Activated naive CD8-positive, alpha-beta T cell treated with anti-CD3 and anti-CD28 coated beads, Interleukin-2, amount 50 U/mL, for 24 hours (primary cell): ENCODE results near the gene TARS2.

ENCODE experiments used
- ATAC-seq: fragments of 150-1000 bp; cut with Tn5 transposase; one replicate; pipeline ENCODE4 v1.10.0; 2021
- DNase-seq: peaks from one replicate; pipeline ENCODE4 v3.0.0; 2021
- H3K27ac Mint-ChIP-seq: one replicate; pipeline ENCODE4 v1.8.0; 2021; ENCODE audit warnings: mild to moderate bottlenecking, mixed read lengths
- H3K27me3 Mint-ChIP-seq: one replicate; pipeline ENCODE4 v1.8.0; 2021; ENCODE audit warnings: mixed read lengths
- H3K36me3 Mint-ChIP-seq: one replicate; pipeline ENCODE4 v1.8.0; 2021; ENCODE audit warnings: low read depth, mixed read lengths
- H3K4me1 Mint-ChIP-seq: one replicate; pipeline ENCODE4 v1.8.0; 2021; ENCODE audit warnings: mixed read lengths
- H3K4me3 Mint-ChIP-seq: one replicate; pipeline ENCODE4 v1.8.0; 2021; ENCODE audit warnings: mild to moderate bottlenecking, moderate library complexity, mixed read lengths
- H3K9me3 Mint-ChIP-seq: one replicate; pipeline ENCODE4 v1.8.0; 2021; ENCODE audit warnings: mixed read lengths

Gene TARS2

GRCh38 chr1:150486966-150487762 is at the start of gene TARS2:
TSS of gene TARS2 (plus strand) at chr1:150487419. CDS start at chr1:150487451, 32 bp downstream.
- Mint-ChIP-seq H3K4me1 (peaks cover 13% of the 10 kb centered on the region), H3K36me3 (peaks cover 19% of the 10 kb centered on the region), H3K27me3 (no peaks in the 10 kb centered on the region), H3K27ac (peak within 1 kb of the TSS; percentile 92), H3K9me3 (no peaks in the 10 kb centered on the region), H3K4me3 (peak within 1 kb of the TSS; percentile 86)
- ATAC-seq (peak; percentile 100), DNase-seq (peak; percentile 93)

GRCh38 chr1:150441121-150441520 is 46.1 kb upstream of the TARS2 start:
- H3K27ac Mint-ChIP-seq, result no peak overlapping the region
- DNase-seq, result no peak
- ATAC-seq, result no peak
- no peaks in the 10 kb centered on the region for H3K27me3 Mint-ChIP-seq
- peaks cover 5% of the 10 kb centered on the region for H3K4me1 Mint-ChIP-seq
- H3K36me3 Mint-ChIP-seq, result peaks cover 19% of the 10 kb centered on the region
- H3K4me3 Mint-ChIP-seq, result no peak overlapping the region
- no peaks in the 10 kb centered on the region for H3K9me3 Mint-ChIP-seq

GRCh38 chr1:150444232-150444631 is 43.0 kb upstream of the TARS2 start:
- Mint-ChIP-seq H3K27ac (peak overlapping the region; percentile 45), H3K9me3 (no peaks in the 10 kb centered on the region)

GRCh38 chr1:150456146-150456647 is 31.0 kb upstream of the TARS2 start:
- Mint-ChIP-seq H3K36me3 (peaks cover 14% of the 10 kb centered on the region), H3K27me3 (no peaks in the 10 kb centered on the region)

More at GRCh38 chr1:150444232-150444631, 43.0 kb upstream of the TARS2 start:
- ATAC-seq (peak; percentile 57), DNase-seq (no peak)
- no peaks in the 10 kb centered on the region for H3K27me3 Mint-ChIP-seq
- H3K4me3 Mint-ChIP-seq, result no peak overlapping the region
- H3K4me1 Mint-ChIP-seq, result peaks cover 5% of the 10 kb centered on the region
- peaks cover 32% of the 10 kb centered on the region for H3K36me3 Mint-ChIP-seq

GRCh38 chr1:150464422-150464826 is 22.8 kb upstream of the TARS2 start:
- no peak overlapping the region for H3K27ac Mint-ChIP-seq
- DNase-seq, result peak; percentile 79
- H3K36me3 Mint-ChIP-seq, result peaks cover 14% of the 10 kb centered on the region
- H3K27me3 Mint-ChIP-seq, result no peaks in the 10 kb centered on the region
- H3K9me3 Mint-ChIP-seq, result no peaks in the 10 kb centered on the region
- H3K4me3 Mint-ChIP-seq, result no peak overlapping the region
- H3K4me1 Mint-ChIP-seq, result peaks cover 3% of the 10 kb centered on the region
- ATAC-seq, result peak; percentile 49

More at GRCh38 chr1:150456146-150456647, 31.0 kb upstream of the TARS2 start:
- no peaks in the 10 kb centered on the region for H3K9me3 Mint-ChIP-seq
- ATAC-seq (no peak), DNase-seq (no peak)
- H3K27ac Mint-ChIP-seq, result no peak overlapping the region
- H3K4me3 Mint-ChIP-seq, result no peak overlapping the region
- no peaks in the 10 kb centered on the region for H3K4me1 Mint-ChIP-seq

GRCh38 chr1:150466964-150467363 is 20.3 kb upstream of the TARS2 start:
- Mint-ChIP-seq H3K4me3 (no peak overlapping the region), H3K27me3 (no peaks in the 10 kb centered on the region), H3K36me3 (peaks cover 21% of the 10 kb centered on the region), H3K27ac (no peak overlapping the region), H3K9me3 (no peaks in the 10 kb centered on the region), H3K4me1 (peaks cover 3% of the 10 kb centered on the region)
- no peak for ATAC-seq
- DNase-seq, result no peak

GRCh38 chr1:150469291-150469690 is 17.9 kb upstream of the TARS2 start:
- DNase-seq, result no peak
- Mint-ChIP-seq H3K27ac (no peak overlapping the region), H3K36me3 (peaks cover 19% of the 10 kb centered on the region)

GRCh38 chr1:150472601-150473200 is 14.5 kb upstream of the TARS2 start:
- Mint-ChIP-seq H3K4me1 (peaks cover 12% of the 10 kb centered on the region), H3K27me3 (no peaks in the 10 kb centered on the region), H3K4me3 (no peak overlapping the region), H3K9me3 (no peaks in the 10 kb centered on the region), H3K36me3 (peaks cover 13% of the 10 kb centered on the region), H3K27ac (no peak overlapping the region)
- DNase-seq (no peak), ATAC-seq (no peak)

More at GRCh38 chr1:150469291-150469690, 17.9 kb upstream of the TARS2 start:
- no peaks in the 10 kb centered on the region for H3K9me3 Mint-ChIP-seq
- ATAC-seq, result no peak
- H3K4me3 Mint-ChIP-seq, result no peak overlapping the region
- peaks cover 1% of the 10 kb centered on the region for H3K4me1 Mint-ChIP-seq
- H3K27me3 Mint-ChIP-seq, result no peaks in the 10 kb centered on the region

- Mint-ChIP-seq H3K4me1 (peaks cover 12% of the 10 kb centered on the region), H3K36me3 (peaks cover 13% of the 10 kb centered on the region), H3K4me3 (no peak overlapping the region), H3K27me3 (no peaks in the 10 kb centered on the region), H3K27ac (no peak overlapping the region), H3K9me3 (no peaks in the 10 kb centered on the region)
- DNase-seq (no peak), ATAC-seq (no peak)
Observed at GRCh38 chr1:150473659-150474058, 13.6 kb upstream of the TARS2 start.

- peaks cover 12% of the 10 kb centered on the region for H3K4me1 Mint-ChIP-seq
- no peak for ATAC-seq
- H3K27me3 Mint-ChIP-seq, result no peaks in the 10 kb centered on the region
Observed at GRCh38 chr1:150474869-150475268, 12.3 kb upstream of the TARS2 start.

GRCh38 chr1:150476754-150477153 is 10.5 kb upstream of the TARS2 start:
- Mint-ChIP-seq H3K27me3 (no peaks in the 10 kb centered on the region), H3K4me3 (no peak overlapping the region), H3K9me3 (no peaks in the 10 kb centered on the region), H3K27ac (no peak overlapping the region), H3K4me1 (peaks cover 12% of the 10 kb centered on the region), H3K36me3 (peaks cover 2% of the 10 kb centered on the region)
- ATAC-seq, result peak; percentile 10
- no peak for DNase-seq

More at GRCh38 chr1:150474869-150475268, 12.3 kb upstream of the TARS2 start:
- Mint-ChIP-seq H3K36me3 (peaks cover 13% of the 10 kb centered on the region), H3K9me3 (no peaks in the 10 kb centered on the region), H3K27ac (no peak overlapping the region), H3K4me3 (no peak overlapping the region)
- no peak for DNase-seq

GRCh38 chr1:150477320-150477719 is 9.9 kb upstream of the TARS2 start:
- ATAC-seq (no peak), DNase-seq (no peak)
- H3K4me1 Mint-ChIP-seq, result peaks cover 12% of the 10 kb centered on the region
- no peaks in the 10 kb centered on the region for H3K9me3 Mint-ChIP-seq
- no peak overlapping the region for H3K27ac Mint-ChIP-seq
- H3K27me3 Mint-ChIP-seq, result no peaks in the 10 kb centered on the region
- no peaks in the 10 kb centered on the region for H3K36me3 Mint-ChIP-seq
- no peak overlapping the region for H3K4me3 Mint-ChIP-seq

- no peak overlapping the region for H3K4me3 Mint-ChIP-seq
- H3K36me3 Mint-ChIP-seq, result no peaks in the 10 kb centered on the region
- no peak overlapping the region for H3K27ac Mint-ChIP-seq
- H3K27me3 Mint-ChIP-seq, result no peaks in the 10 kb centered on the region
- H3K9me3 Mint-ChIP-seq, result no peaks in the 10 kb centered on the region
- no peak for ATAC-seq
- no peak for DNase-seq
- peaks cover 12% of the 10 kb centered on the region for H3K4me1 Mint-ChIP-seq
Observed at GRCh38 chr1:150477733-150478132, 9.5 kb upstream of the TARS2 start.

- DNase-seq, result no peak
- no peak for ATAC-seq
- Mint-ChIP-seq H3K4me3 (no peak overlapping the region), H3K36me3 (no peaks in the 10 kb centered on the region), H3K4me1 (peaks cover 12% of the 10 kb centered on the region), H3K9me3 (no peaks in the 10 kb centered on the region), H3K27ac (no peak overlapping the region), H3K27me3 (no peaks in the 10 kb centered on the region)
Observed at GRCh38 chr1:150479370-150479769, 7.8 kb upstream of the TARS2 start.

GRCh38 chr1:150479927-150480352 is 7.3 kb upstream of the TARS2 start:
- DNase-seq (no peak), ATAC-seq (no peak)
- Mint-ChIP-seq H3K27ac (no peak overlapping the region), H3K4me1 (peaks cover 15% of the 10 kb centered on the region), H3K9me3 (no peaks in the 10 kb centered on the region), H3K27me3 (no peaks in the 10 kb centered on the region), H3K4me3 (no peak overlapping the region), H3K36me3 (no peaks in the 10 kb centered on the region)
